WTC11 (cell line): ENCODE results near the gene OAS1. TPM values are rescaled to one million over a fixed set of nuclear protein-coding genes. Genes with fewer than 3 reads are reported as not detected.

ENCODE experiments used
- ATAC-seq: fragments of 200-7000 bp; cut with Tn5 transposase; 2 replicates; pipeline ENCODE4 v1.10.0; 2021; ENCODE audit warnings: mild to moderate bottlenecking, moderate library complexity
- CTCF ChIA-PET: fragments of 300-600 bp; sonication (Branson Sonifier 250); formaldehyde crosslinking; loops from one replicate; lab custom pipeline; 2021; ENCODE audit warnings: antibody characterized with exemption; lab: Charles Lee
- POLR2A ChIA-PET: fragments of 350-600 bp; sonication (Branson Sonifier 250); formaldehyde crosslinking; loops from one replicate; lab custom pipeline; 2021; ENCODE audit warnings: antibody characterized with exemption; lab: Charles Lee
- DNase-seq: peaks from one replicate; pipeline ENCODE4 v3.0.0; 2021; ENCODE audit warnings: low spot score
- H3K27ac Mint-ChIP-seq: 2 replicates; pipeline ENCODE4 v1.8.0; 2021; ENCODE audit warnings: mixed read lengths
- H3K27me3 Mint-ChIP-seq: 2 replicates; pipeline ENCODE4 v1.8.0; 2021; ENCODE audit warnings: low read depth, mild to moderate bottlenecking, moderate library complexity, mixed read lengths
- H3K36me3 Mint-ChIP-seq: 2 replicates; pipeline ENCODE4 v1.8.0; 2021; ENCODE audit warnings: mixed read lengths
- H3K4me1 Mint-ChIP-seq: 2 replicates; pipeline ENCODE4 v1.8.0; 2022; ENCODE audit warnings: mixed read lengths
- H3K4me3 Mint-ChIP-seq: 2 replicates; pipeline ENCODE4 v1.8.0; 2021; ENCODE audit warnings: mild to moderate bottlenecking, moderate library complexity, mixed read lengths
- H3K9me3 Mint-ChIP-seq: 2 replicates; pipeline ENCODE4 v1.8.0; 2021; ENCODE audit warnings: mixed read lengths
- ATF1 ChIP-seq: sonication (generic); formaldehyde crosslinking; IDR thresholded peaks from 2 replicates; pipeline ENCODE4 v1.8.1; 2023; ENCODE audit warnings: mild to moderate bottlenecking, moderate library complexity, missing genetic modification reagents
- CREB1 ChIP-seq: sonication (generic); formaldehyde crosslinking; IDR thresholded peaks from 2 replicates; pipeline ENCODE4 v1.8.0; 2023; ENCODE audit warnings: mild to moderate bottlenecking, missing genetic modification reagents
- EMX1 ChIP-seq: fragments of 250-450 bp; sonication (Bioruptor Pico); IDR thresholded peaks from 2 replicates; pipeline ENCODE4 v1.8.0; 2021; ENCODE audit warnings: mild to moderate bottlenecking
- ETV6 ChIP-seq: sonication (generic); formaldehyde crosslinking; IDR thresholded peaks from 2 replicates; pipeline ENCODE4 v1.8.1; 2022; ENCODE audit warnings: mild to moderate bottlenecking, missing genetic modification reagents
- FOXJ3 ChIP-seq: sonication (generic); formaldehyde crosslinking; IDR thresholded peaks from 2 replicates; pipeline ENCODE4 v1.9.0; 2021; ENCODE audit warnings: missing genetic modification reagents, mild to moderate bottlenecking, borderline replicate concordance
- GRHL2 ChIP-seq: fragments of 250-450 bp; sonication (Bioruptor Pico); IDR thresholded peaks from 2 replicates; pipeline ENCODE4 v1.8.0; 2022; ENCODE audit warnings: mild to moderate bottlenecking, moderate library complexity; ENCODE audit not compliant: insufficient replicate concordance, severe bottlenecking
- HMGA2 ChIP-seq: fragments of 250-450 bp; sonication (Bioruptor Pico); IDR thresholded peaks from 2 replicates; pipeline ENCODE4 v1.4.0; 2021; ENCODE audit warnings: mild to moderate bottlenecking, moderate library complexity
- JAZF1 ChIP-seq: fragments of 250-450 bp; sonication (Bioruptor Pico); IDR thresholded peaks from 2 replicates; pipeline ENCODE4 v1.9.0; 2021; ENCODE audit warnings: moderate library complexity, mild to moderate bottlenecking, inconsistent platforms
- JUN ChIP-seq: sonication (generic); formaldehyde crosslinking; IDR thresholded peaks from 2 replicates; pipeline ENCODE4 v1.8.0; 2023; ENCODE audit warnings: mild to moderate bottlenecking, missing genetic modification reagents
- KAT7 ChIP-seq: sonication (generic); formaldehyde crosslinking; IDR thresholded peaks from 2 replicates; pipeline ENCODE4 v1.8.1; 2023; ENCODE audit warnings: missing genetic modification reagents, mild to moderate bottlenecking, borderline replicate concordance
- MYBL2 ChIP-seq: sonication (generic); formaldehyde crosslinking; IDR thresholded peaks from 2 replicates; pipeline ENCODE4 v1.8.1; 2023; ENCODE audit warnings: mild to moderate bottlenecking, moderate library complexity, missing genetic modification reagents
- NFYB ChIP-seq: sonication (generic); formaldehyde crosslinking; conservative IDR thresholded peaks from 2 replicates; pipeline ENCODE4 v1.8.0; 2022; ENCODE audit warnings: low read depth, missing genetic modification reagents
- PRRX2 ChIP-seq: fragments of 250-450 bp; sonication (Bioruptor Pico); IDR thresholded peaks from 2 replicates; pipeline ENCODE4 v1.8.0; 2021; ENCODE audit warnings: mild to moderate bottlenecking
- RELA ChIP-seq: sonication (generic); formaldehyde crosslinking; IDR thresholded peaks from 2 replicates; pipeline ENCODE4 v1.8.1; 2022; ENCODE audit warnings: missing genetic modification reagents, mild to moderate bottlenecking, borderline replicate concordance
- RORB ChIP-seq: fragments of 250-450 bp; sonication (Bioruptor Pico); IDR thresholded peaks from 2 replicates; pipeline ENCODE4 v1.9.0; 2021; ENCODE audit warnings: mild to moderate bottlenecking
- SMAD3 ChIP-seq: sonication (generic); formaldehyde crosslinking; IDR thresholded peaks from 2 replicates; pipeline ENCODE4 v1.8.0; 2022; ENCODE audit warnings: missing genetic modification reagents, mild to moderate bottlenecking, borderline replicate concordance
- SMAD4 ChIP-seq: sonication (generic); formaldehyde crosslinking; IDR thresholded peaks from 2 replicates; pipeline ENCODE4 v1.8.0; 2022; ENCODE audit warnings: mild to moderate bottlenecking, missing genetic modification reagents
- TEAD1 ChIP-seq: sonication (generic); formaldehyde crosslinking; IDR thresholded peaks from 2 replicates; pipeline ENCODE4 v1.8.0; 2022; ENCODE audit warnings: mild to moderate bottlenecking, missing genetic modification reagents
- TEAD4 ChIP-seq: sonication (generic); formaldehyde crosslinking; IDR thresholded peaks from 2 replicates; pipeline ENCODE4 v1.8.0; 2022; ENCODE audit warnings: mild to moderate bottlenecking, missing genetic modification reagents
- ZNF232 ChIP-seq: sonication (generic); formaldehyde crosslinking; IDR thresholded peaks from 2 replicates; pipeline ENCODE4 v1.8.0; 2022; ENCODE audit warnings: mild to moderate bottlenecking, missing genetic modification reagents
- ZNF396 ChIP-seq: fragments of 250-450 bp; sonication (Bioruptor Pico); IDR thresholded peaks from 2 replicates; pipeline ENCODE4 v1.8.0; 2021; ENCODE audit warnings: mild to moderate bottlenecking, moderate library complexity, borderline replicate concordance
- total RNA-seq: library from RNA; stranded (reverse); gene quantifications from 3 replicates; pipeline ENCODE4 v1.2.3, GENCODE V29; 2021
- TF ChIP-seq, protein P1 (sequence below): sonication (generic); formaldehyde crosslinking; IDR thresholded peaks from 2 replicates; pipeline ENCODE4 v1.8.1; 2023; ENCODE audit warnings: mild to moderate bottlenecking, missing genetic modification reagents
- TF ChIP-seq, protein P2 (sequence below): fragments of 250-450 bp; sonication (Bioruptor Pico); conservative IDR thresholded peaks from 2 replicates; pipeline ENCODE4 v1.9.0; 2021; ENCODE audit warnings: mild to moderate bottlenecking
- TF ChIP-seq, protein P3 (sequence below): sonication (generic); formaldehyde crosslinking; IDR thresholded peaks from 2 replicates; pipeline ENCODE4 v1.8.1; 2022; ENCODE audit warnings: low read depth, mild to moderate bottlenecking, moderate library complexity, missing genetic modification reagents, borderline replicate concordance
- TF ChIP-seq, protein P4 (sequence below): sonication (generic); formaldehyde crosslinking; conservative IDR thresholded peaks from 2 replicates; pipeline ENCODE4 v1.8.1; 2022; ENCODE audit warnings: mild to moderate bottlenecking, missing genetic modification reagents
- TF ChIP-seq, protein P5 (sequence below): sonication (generic); formaldehyde crosslinking; IDR thresholded peaks from 2 replicates; pipeline ENCODE4 v1.8.0; 2022; ENCODE audit warnings: mild to moderate bottlenecking, missing genetic modification reagents
- TF ChIP-seq, protein P6 (sequence below): fragments of 250-450 bp; sonication (Bioruptor Pico); IDR thresholded peaks from 2 replicates; pipeline ENCODE4 v1.9.0; 2021; ENCODE audit warnings: mild to moderate bottlenecking, borderline replicate concordance

The OAS1 gene
- total RNA-seq, 1 experiment from 2014 or later: 0.24 TPM

DNA sequence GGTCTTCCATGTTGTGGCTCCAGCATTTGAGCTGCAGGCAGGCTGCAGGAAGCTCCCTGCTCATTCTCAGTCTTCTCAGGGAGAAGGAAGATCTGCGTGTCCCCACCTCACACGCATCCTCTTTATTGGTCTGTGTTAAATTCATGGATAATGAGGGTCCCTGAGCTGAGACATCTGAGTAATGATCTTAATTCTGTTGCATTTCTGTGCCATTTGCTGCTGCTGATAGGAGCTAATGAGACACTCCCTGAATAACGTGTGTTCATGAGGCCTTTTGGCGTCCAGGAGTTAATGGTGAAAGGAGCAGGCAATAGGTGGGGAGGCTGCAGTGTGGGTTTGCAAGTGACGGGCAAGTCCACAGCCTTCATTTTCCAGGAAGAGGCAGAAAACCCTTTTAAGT lies 46.6 kb upstream of the OAS1 start (continued):
- no peak for TF ChIP-seq JAZF1 (CRISPR knock-in tag)
- TF ChIP-seq, all 79 proteins: peak for 0

DNA sequence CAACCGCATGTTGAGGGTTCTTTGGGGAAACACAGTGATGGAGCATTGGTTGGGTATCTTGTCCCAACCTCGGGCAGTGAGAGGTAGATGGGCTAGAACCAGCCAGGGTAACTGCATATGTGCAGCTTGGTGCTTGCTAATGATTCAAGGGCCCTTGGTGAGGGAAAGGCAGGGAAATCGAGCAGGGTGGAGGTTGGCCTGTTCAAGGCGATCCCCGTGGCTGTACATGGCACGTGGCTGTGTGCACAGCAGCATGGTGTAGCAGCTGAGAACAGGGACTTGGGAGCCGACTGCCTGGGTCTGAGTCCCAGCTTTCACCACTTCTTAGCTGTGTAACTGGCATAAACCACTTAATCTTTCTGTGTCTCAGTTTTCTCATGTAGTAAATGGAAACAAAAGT lies 45.5 kb upstream of the OAS1 start:
- ChIA-PET CTCF (interaction anchor here (0.7 to 1.6 kb wide), 4 partner anchors 10 to 633 kb away, joined by 3 to 5 read pairs (median 4); no protein-coding TSS in a partner anchor), POLR2A (interaction anchor here (0.7 kb wide), 1 partner anchor 343 kb away, joined by 3 read pairs; no protein-coding TSS in a partner anchor)
- DNase-seq (no peak), ATAC-seq (no peak)
- no peak for TF ChIP-seq GRHL2
- TF ChIP-seq ETV6 (CRISPR knock-in tag): no peak
- TF ChIP-seq, protein P1, sequence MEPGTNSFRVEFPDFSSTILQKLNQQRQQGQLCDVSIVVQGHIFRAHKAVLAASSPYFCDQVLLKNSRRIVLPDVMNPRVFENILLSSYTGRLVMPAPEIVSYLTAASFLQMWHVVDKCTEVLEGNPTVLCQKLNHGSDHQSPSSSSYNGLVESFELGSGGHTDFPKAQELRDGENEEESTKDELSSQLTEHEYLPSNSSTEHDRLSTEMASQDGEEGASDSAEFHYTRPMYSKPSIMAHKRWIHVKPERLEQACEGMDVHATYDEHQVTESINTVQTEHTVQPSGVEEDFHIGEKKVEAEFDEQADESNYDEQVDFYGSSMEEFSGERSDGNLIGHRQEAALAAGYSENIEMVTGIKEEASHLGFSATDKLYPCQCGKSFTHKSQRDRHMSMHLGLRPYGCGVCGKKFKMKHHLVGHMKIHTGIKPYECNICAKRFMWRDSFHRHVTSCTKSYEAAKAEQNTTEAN (CRISPR knock-in tag): no peak
- no peak for TF ChIP-seq ZNF396 (CRISPR knock-in tag)
- TF ChIP-seq TEAD1 (CRISPR knock-in tag): no peak
- TF ChIP-seq, protein P2, sequence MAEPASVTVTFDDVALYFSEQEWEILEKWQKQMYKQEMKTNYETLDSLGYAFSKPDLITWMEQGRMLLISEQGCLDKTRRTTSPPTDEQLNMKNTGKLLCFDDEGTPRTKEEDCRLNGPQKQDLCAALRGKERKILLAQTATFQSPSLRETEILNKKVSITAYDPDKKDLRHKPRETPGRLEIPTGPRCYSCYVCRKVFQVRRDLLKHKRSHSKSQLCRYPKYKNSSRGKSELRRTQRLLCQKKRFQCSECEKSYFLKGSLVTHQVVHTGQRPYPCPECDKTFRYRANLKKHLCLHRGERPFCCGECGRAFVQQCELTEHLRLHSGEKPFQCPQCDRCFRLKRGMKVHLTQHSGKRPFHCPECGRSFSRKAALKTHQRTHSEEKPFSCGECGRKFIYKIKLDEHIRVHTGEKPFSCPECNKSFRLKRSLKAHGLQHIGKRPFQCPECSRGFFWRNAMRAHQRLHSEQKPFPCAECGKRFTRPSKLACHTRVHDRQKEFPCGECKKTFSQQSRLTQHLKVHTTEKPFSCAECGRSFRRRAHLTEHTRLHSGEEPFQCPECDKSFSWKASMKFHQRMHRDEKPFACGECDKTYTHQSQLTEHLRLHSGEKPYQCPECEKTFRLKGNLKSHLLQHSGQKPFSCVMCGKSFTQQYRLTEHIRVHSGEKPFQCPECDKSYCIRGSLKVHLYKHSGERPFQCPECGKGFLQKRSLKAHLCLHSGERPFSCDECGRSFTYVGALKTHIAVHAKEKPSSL (CRISPR knock-in tag): no peak
- no peak for TF ChIP-seq FOXJ3 (CRISPR knock-in tag)
- TF ChIP-seq RORB: no peak
- TF ChIP-seq TEAD4 (CRISPR knock-in tag): no peak
- no peak for TF ChIP-seq ATF1
- no peak for TF ChIP-seq RELA (CRISPR knock-in tag)
- TF ChIP-seq SMAD4 (CRISPR knock-in tag): no peak
- TF ChIP-seq SMAD3 (CRISPR knock-in tag): no peak
- TF ChIP-seq, protein P3, sequence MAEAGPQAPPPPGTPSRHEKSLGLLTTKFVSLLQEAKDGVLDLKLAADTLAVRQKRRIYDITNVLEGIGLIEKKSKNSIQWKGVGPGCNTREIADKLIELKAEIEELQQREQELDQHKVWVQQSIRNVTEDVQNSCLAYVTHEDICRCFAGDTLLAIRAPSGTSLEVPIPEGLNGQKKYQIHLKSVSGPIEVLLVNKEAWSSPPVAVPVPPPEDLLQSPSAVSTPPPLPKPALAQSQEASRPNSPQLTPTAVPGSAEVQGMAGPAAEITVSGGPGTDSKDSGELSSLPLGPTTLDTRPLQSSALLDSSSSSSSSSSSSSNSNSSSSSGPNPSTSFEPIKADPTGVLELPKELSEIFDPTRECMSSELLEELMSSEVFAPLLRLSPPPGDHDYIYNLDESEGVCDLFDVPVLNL: no peak
- TF ChIP-seq, protein P4, sequence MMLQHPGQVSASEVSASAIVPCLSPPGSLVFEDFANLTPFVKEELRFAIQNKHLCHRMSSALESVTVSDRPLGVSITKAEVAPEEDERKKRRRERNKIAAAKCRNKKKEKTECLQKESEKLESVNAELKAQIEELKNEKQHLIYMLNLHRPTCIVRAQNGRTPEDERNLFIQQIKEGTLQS: no peak
- no peak for TF ChIP-seq JUN
- TF ChIP-seq NFYB: no peak
- no peak for TF ChIP-seq EMX1 (CRISPR knock-in tag)
- Mint-ChIP-seq H3K4me3 (no peak overlapping the region), H3K27ac (no peak overlapping the region), H3K27me3 (peaks cover 2% of the 10 kb centered on the region), H3K4me1 (no peaks in the 10 kb centered on the region), H3K9me3 (no peaks in the 10 kb centered on the region; the same call in 1 of the 2 replicates), H3K36me3 (no peaks in the 10 kb centered on the region)

DNA sequence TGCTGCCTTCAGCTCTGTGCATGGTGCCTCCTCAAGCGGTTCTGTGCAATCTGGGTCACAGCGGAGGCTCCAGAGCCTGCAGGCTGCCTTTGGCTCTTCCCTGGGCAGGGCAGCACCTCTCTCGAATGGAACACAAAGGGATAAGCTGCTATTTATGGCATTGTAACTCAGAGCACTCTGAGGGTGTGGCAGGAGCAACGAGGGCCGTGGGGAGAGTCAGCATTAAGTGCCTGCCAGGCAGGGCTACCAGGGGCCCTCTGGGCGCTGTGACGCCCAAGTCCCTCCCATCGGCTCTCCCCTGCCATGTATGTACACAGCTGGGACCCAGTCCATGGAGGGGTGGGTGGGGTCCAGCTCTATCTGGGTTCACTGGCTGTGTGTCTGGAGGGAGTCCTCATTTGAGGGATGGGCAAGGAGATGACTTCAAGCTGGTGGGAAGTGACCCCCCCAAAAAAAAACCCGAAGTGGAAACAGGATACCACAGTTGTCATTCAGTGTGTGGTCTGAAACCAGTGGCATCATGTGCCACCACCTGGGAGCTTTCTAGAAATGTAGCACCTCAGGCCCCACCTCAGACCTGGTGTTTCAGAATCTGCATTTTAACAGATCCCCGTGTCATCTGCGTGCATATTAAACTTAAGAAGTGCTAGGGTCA lies 44.0 kb upstream of the OAS1 start:
- H3K36me3 Mint-ChIP-seq: no peaks in the 10 kb centered on the region
- TF ChIP-seq CREB1 (no peak), ZNF232 (no peak), PRRX2 (CRISPR knock-in tag) (no peak), MYBL2 (CRISPR knock-in tag) (no peak), KAT7 (CRISPR knock-in tag) (no peak), ATF1 (no peak), HMGA2 (CRISPR knock-in tag) (no peak)
- TF ChIP-seq, protein P5, sequence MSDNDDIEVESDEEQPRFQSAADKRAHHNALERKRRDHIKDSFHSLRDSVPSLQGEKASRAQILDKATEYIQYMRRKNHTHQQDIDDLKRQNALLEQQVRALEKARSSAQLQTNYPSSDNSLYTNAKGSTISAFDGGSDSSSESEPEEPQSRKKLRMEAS (CRISPR knock-in tag): no peak
- TF ChIP-seq, protein P6, sequence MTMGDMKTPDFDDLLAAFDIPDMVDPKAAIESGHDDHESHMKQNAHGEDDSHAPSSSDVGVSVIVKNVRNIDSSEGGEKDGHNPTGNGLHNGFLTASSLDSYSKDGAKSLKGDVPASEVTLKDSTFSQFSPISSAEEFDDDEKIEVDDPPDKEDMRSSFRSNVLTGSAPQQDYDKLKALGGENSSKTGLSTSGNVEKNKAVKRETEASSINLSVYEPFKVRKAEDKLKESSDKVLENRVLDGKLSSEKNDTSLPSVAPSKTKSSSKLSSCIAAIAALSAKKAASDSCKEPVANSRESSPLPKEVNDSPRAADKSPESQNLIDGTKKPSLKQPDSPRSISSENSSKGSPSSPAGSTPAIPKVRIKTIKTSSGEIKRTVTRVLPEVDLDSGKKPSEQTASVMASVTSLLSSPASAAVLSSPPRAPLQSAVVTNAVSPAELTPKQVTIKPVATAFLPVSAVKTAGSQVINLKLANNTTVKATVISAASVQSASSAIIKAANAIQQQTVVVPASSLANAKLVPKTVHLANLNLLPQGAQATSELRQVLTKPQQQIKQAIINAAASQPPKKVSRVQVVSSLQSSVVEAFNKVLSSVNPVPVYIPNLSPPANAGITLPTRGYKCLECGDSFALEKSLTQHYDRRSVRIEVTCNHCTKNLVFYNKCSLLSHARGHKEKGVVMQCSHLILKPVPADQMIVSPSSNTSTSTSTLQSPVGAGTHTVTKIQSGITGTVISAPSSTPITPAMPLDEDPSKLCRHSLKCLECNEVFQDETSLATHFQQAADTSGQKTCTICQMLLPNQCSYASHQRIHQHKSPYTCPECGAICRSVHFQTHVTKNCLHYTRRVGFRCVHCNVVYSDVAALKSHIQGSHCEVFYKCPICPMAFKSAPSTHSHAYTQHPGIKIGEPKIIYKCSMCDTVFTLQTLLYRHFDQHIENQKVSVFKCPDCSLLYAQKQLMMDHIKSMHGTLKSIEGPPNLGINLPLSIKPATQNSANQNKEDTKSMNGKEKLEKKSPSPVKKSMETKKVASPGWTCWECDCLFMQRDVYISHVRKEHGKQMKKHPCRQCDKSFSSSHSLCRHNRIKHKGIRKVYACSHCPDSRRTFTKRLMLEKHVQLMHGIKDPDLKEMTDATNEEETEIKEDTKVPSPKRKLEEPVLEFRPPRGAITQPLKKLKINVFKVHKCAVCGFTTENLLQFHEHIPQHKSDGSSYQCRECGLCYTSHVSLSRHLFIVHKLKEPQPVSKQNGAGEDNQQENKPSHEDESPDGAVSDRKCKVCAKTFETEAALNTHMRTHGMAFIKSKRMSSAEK (CRISPR knock-in tag): no peak
- CTCF ChIA-PET: interaction anchor here (1.0 to 1.6 kb wide), 2 partner anchors 39 to 44 kb away, joined by 3 to 4 read pairs; partner anchors contain the start of gene OAS1
- POLR2A ChIA-PET: no interaction called here
- ATAC-seq: no peak
- H3K9me3 Mint-ChIP-seq: no peaks in the 10 kb centered on the region
- no peak for DNase-seq
- peaks cover 10% of the 10 kb centered on the region for H3K27me3 Mint-ChIP-seq
- no peak overlapping the region for H3K4me3 Mint-ChIP-seq
- no peaks in the 10 kb centered on the region for H3K4me1 Mint-ChIP-seq
- no peak overlapping the region for H3K27ac Mint-ChIP-seq
